Stimulated activated CD4-positive, alpha-beta T cell treated with anti-CD3 and anti-CD28 coated beads, Interleukin-12 subunit alpha, Interleukin-12 subunit beta, amount 100 ng/mL, for 4 hours (primary cell): ENCODE data around the gene SELL.
A peak's percentile ranks its signal among the peaks of the same experiment; 100 is the strongest.
"Not testable (repeated sequence)": the region's sequence is repeated elsewhere in the genome, so short reads cannot be mapped to it uniquely, and the experiment has no call there.

Experiments
- DNase-seq: peaks from one replicate; pipeline ENCODE4 v3.0.0-alpha.2; 2020

Gene SELL

GRCh38 chr1:169701261-169702005, 10.0 kb downstream of the SELL start:
- no peak for DNase-seq

- no peak for DNase-seq
Observed at GRCh38 chr1:169699707-169700106, 11.7 kb downstream of the SELL start.

- no peak for DNase-seq
Observed at GRCh38 chr1:169698976-169699375, 12.4 kb downstream of the SELL start.

GRCh38 chr1:169697755-169698154, 13.7 kb downstream of the SELL start:
- no peak for DNase-seq

GRCh38 chr1:169696273-169697100, 14.9 kb downstream of the SELL start:
- no peak for DNase-seq

- DNase-seq: no peak
Observed at GRCh38 chr1:169694304-169695075, 16.9 kb downstream of the SELL start.

GRCh38 chr1:169692756-169693460, 18.5 kb downstream of the SELL start:
- DNase-seq: no peak

- no peak for DNase-seq
Observed at GRCh38 chr1:169690489-169690888, 20.9 kb downstream of the SELL start.

GRCh38 chr1:169689395-169689794, 22.0 kb downstream of the SELL start:
- DNase-seq: no peak

- not testable (repeated sequence) for DNase-seq
Observed at GRCh38 chr1:169688377-169688776, 23.0 kb downstream of the SELL start.

- DNase-seq: no peak
Observed at GRCh38 chr1:169683661-169684060, 27.8 kb downstream of the SELL start.

GRCh38 chr1:169683168-169683567, 28.3 kb downstream of the SELL start:
- not testable (repeated sequence) for DNase-seq

- no peak for DNase-seq
Observed at GRCh38 chr1:169682071-169682470, 29.3 kb downstream of the SELL start.

GRCh38 chr1:169681140-169681539, 30.3 kb downstream of the SELL start:
- no peak for DNase-seq

- peak; percentile 62 for DNase-seq
Observed at GRCh38 chr1:169680377-169681019, 30.9 kb downstream of the SELL start.

GRCh38 chr1:169679692-169680091, 31.7 kb downstream of the SELL start:
- no peak for DNase-seq

- no peak for DNase-seq
Observed at GRCh38 chr1:169676001-169676400, 35.4 kb downstream of the SELL start.

- no peak for DNase-seq
Observed at GRCh38 chr1:169670836-169671235, 40.6 kb downstream of the SELL start.

GRCh38 chr1:169670244-169670643, 41.2 kb downstream of the SELL start:
- DNase-seq: not testable (repeated sequence)

GRCh38 chr1:169667699-169668596, 43.5 kb downstream of the SELL start:
- not testable (repeated sequence) for DNase-seq

- not testable (repeated sequence) for DNase-seq
Observed at GRCh38 chr1:169667227-169667639, 44.2 kb downstream of the SELL start.
